MM.1S (cell line): ENCODE results near the gene UPP1.

Experiments used
- DNase-seq: peaks from one replicate; pipeline ENCODE4 v3.0.0-alpha.2; 2015
- H2AFZ ChIP-seq: fragments of 300-600 bp; sonication (generic); 2 replicates; pipeline ENCODE4 v1.6.0; 2016; ENCODE audit warnings: antibody characterized with exemption, low read length
- H3F3A ChIP-seq: fragments of 300-600 bp; sonication (generic); 2 replicates; pipeline ENCODE4 v1.6.1; 2016; ENCODE audit warnings: mild to moderate bottlenecking, antibody characterized with exemption, low read length, moderate library complexity, mixed read lengths; ENCODE audit not compliant: insufficient read depth
- H3K27ac ChIP-seq: fragments of 300-600 bp; sonication (generic); 2 replicates; pipeline ENCODE4 v1.5.1; 2016; ENCODE audit warnings: mild to moderate bottlenecking, low read length
- H3K27me3 ChIP-seq: fragments of 300-600 bp; sonication (generic); replicated peaks from 2 replicates; pipeline ENCODE4 v1.6.0; 2016; ENCODE audit warnings: low read length; ENCODE audit not compliant: insufficient read depth
- H3K36me3 ChIP-seq: fragments of 300-600 bp; sonication (generic); replicated peaks from 2 replicates; pipeline ENCODE4 v1.6.1; 2016; ENCODE audit warnings: mild to moderate bottlenecking, low read length, mixed read lengths; ENCODE audit not compliant: insufficient read depth
- H3K4me1 ChIP-seq: fragments of 300-600 bp; sonication (generic); 2 replicates; pipeline ENCODE4 v1.6.1; 2016; ENCODE audit warnings: low read length, mixed read lengths
- H3K4me2 ChIP-seq: fragments of 300-600 bp; sonication (generic); 2 replicates; pipeline ENCODE4 v1.6.0; 2016; ENCODE audit warnings: low read depth, low read length
- H3K4me3 ChIP-seq: fragments of 300-600 bp; sonication (generic); 2 replicates; pipeline ENCODE4 v1.5.1; 2016; ENCODE audit warnings: low read length, mixed read lengths
- H3K79me2 ChIP-seq: fragments of 300-600 bp; sonication (generic); 2 replicates; pipeline ENCODE4 v1.6.1; 2016; ENCODE audit warnings: mixed run types, low read length, mixed read lengths
- H3K9ac ChIP-seq: fragments of 300-600 bp; sonication (generic); 2 replicates; pipeline ENCODE4 v1.6.1; 2016; ENCODE audit warnings: low read length, mixed read lengths
- H3K9me2 ChIP-seq: fragments of 300-600 bp; sonication (generic); replicated peaks from 2 replicates; pipeline ENCODE4 v1.6.1; 2016; ENCODE audit warnings: mild to moderate bottlenecking, low read length, mixed read lengths; ENCODE audit not compliant: insufficient read depth
- H3K9me3 ChIP-seq: fragments of 300-600 bp; sonication (generic); replicated peaks from 2 replicates; pipeline ENCODE4 v1.6.1; 2016; ENCODE audit warnings: mild to moderate bottlenecking, low read length, mixed read lengths; ENCODE audit not compliant: insufficient read depth
- H4K20me1 ChIP-seq: fragments of 300-600 bp; sonication (generic); 2 replicates; pipeline ENCODE4 v1.6.1; 2016; ENCODE audit warnings: mild to moderate bottlenecking, low read length, moderate library complexity, mixed read lengths; ENCODE audit not compliant: insufficient read depth
- EZH2 ChIP-seq: fragments of 300-600 bp; sonication (generic); optimal IDR thresholded peaks from 2 replicates; pipeline ENCODE3; 2017; ENCODE audit warnings: low read depth, mild to moderate bottlenecking, antibody characterized with exemption, low read length, mixed read lengths
- EZH2phosphoT487 ChIP-seq: fragments of 300-600 bp; sonication (generic); IDR thresholded peaks from 2 replicates; pipeline ENCODE4 v1.6.1; 2018; ENCODE audit warnings: antibody characterized with exemption, low read length
- TF ChIP-seq, protein P1 (sequence below): fragments of 300-600 bp; sonication (generic); IDR thresholded peaks from 2 replicates; pipeline ENCODE4 v1.5.1; 2016; ENCODE audit warnings: antibody characterized with exemption, low read length, mixed read lengths

Gene UPP1

DNA sequence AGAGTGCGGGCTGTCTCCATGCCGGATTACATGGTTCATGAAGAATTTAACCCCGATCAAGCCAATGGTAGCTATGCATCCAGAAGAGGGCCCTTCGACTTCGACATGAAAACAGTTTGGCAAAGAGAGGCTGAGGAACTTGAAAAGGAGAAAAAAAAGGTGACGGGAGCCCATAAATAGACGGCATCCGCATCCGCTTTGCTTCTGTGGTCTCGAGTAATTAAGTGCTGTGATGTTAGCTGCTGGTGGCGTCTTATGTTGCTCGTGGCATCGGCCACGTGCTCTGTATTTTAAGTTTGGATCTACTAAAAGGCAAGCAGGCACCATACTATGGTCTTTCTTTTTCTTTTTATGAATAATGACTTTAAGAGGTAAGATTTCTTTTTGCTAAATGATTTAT is 42.6 kb upstream of the UPP1 start:
- Histone ChIP-seq H3K79me2 (no peaks in the 10 kb centered on the region), H3K4me2 (no peak overlapping the region), H3K27ac (no peak overlapping the region), H3K9me3 (no peaks in the 10 kb centered on the region), H2AFZ (no peak overlapping the region), H4K20me1 (no peaks in the 10 kb centered on the region), H3K4me3 (no peak overlapping the region), H3K4me1 (no peaks in the 10 kb centered on the region), H3K9ac (no peak overlapping the region), H3F3A (no peaks in the 10 kb centered on the region), H3K36me3 (no peaks in the 10 kb centered on the region), H3K27me3 (no peaks in the 10 kb centered on the region), H3K9me2 (no peaks in the 10 kb centered on the region)
- no peak for DNase-seq
- TF ChIP-seq EZH2phosphoT487, result no peak
- no peak for TF ChIP-seq EZH2
- TF ChIP-seq, protein P1, sequence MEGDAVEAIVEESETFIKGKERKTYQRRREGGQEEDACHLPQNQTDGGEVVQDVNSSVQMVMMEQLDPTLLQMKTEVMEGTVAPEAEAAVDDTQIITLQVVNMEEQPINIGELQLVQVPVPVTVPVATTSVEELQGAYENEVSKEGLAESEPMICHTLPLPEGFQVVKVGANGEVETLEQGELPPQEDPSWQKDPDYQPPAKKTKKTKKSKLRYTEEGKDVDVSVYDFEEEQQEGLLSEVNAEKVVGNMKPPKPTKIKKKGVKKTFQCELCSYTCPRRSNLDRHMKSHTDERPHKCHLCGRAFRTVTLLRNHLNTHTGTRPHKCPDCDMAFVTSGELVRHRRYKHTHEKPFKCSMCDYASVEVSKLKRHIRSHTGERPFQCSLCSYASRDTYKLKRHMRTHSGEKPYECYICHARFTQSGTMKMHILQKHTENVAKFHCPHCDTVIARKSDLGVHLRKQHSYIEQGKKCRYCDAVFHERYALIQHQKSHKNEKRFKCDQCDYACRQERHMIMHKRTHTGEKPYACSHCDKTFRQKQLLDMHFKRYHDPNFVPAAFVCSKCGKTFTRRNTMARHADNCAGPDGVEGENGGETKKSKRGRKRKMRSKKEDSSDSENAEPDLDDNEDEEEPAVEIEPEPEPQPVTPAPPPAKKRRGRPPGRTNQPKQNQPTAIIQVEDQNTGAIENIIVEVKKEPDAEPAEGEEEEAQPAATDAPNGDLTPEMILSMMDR, result no peak

DNA sequence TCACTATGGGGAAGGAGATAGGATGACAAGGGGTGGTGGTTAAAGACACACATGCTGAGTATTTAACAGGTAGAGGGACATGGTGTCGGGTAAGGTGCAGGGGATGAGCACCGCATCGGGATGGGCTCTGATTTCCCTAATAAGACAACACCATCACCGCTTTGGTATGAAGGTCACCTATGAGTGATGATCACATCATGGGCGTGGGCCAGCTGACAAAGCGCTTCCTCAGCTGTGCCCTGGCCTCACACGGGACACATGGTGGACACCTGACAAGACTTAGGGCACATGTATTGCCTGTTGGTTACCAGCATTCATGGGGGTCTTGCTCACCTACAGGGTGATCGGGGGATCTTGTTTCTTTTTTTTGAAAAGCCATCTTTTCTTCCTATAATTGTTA is 41.0 kb upstream of the UPP1 start:
- Histone ChIP-seq H4K20me1 (no peaks in the 10 kb centered on the region), H2AFZ (no peak overlapping the region), H3K9me2 (no peaks in the 10 kb centered on the region), H3K27me3 (no peaks in the 10 kb centered on the region), H3K4me2 (no peak overlapping the region), H3K79me2 (no peaks in the 10 kb centered on the region), H3K4me3 (no peak overlapping the region), H3K9ac (no peak overlapping the region), H3K36me3 (no peaks in the 10 kb centered on the region), H3K9me3 (no peaks in the 10 kb centered on the region), H3K27ac (no peak overlapping the region), H3F3A (no peaks in the 10 kb centered on the region), H3K4me1 (no peaks in the 10 kb centered on the region)
- TF ChIP-seq EZH2phosphoT487 (no peak), EZH2 (no peak)
- TF ChIP-seq, protein P1, result no peak
- no peak for DNase-seq

DNA sequence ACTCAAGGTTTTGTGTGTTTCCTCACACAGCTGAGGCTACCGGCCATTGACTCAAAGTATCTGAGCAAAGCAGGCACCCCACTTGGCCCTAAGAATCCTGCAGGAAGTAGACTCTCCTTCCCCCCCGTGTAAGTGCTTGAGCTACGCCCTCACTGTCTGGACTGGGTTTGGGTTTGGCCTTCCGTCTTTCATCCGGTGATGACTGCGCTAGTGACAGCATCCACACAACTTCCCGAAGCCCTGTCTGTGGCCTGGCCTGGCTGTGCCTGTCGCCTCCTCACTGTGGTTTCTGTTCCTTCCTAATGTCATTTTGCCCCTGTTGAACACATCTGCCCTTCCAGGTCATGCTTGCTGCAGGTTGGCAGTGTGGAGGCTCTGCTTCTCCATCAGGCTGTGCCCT is 39.2 kb upstream of the UPP1 start:
- Histone ChIP-seq H3K4me2 (no peak overlapping the region), H3K27ac (no peak overlapping the region), H3K4me1 (no peaks in the 10 kb centered on the region), H3K9ac (no peak overlapping the region), H3K36me3 (no peaks in the 10 kb centered on the region), H3K79me2 (no peaks in the 10 kb centered on the region), H3K27me3 (no peaks in the 10 kb centered on the region), H3K9me2 (no peaks in the 10 kb centered on the region), H4K20me1 (no peaks in the 10 kb centered on the region), H2AFZ (no peak overlapping the region), H3F3A (no peaks in the 10 kb centered on the region), H3K4me3 (no peak overlapping the region), H3K9me3 (no peaks in the 10 kb centered on the region)
- TF ChIP-seq, protein P1, result no peak
- no peak for TF ChIP-seq EZH2
- no peak for TF ChIP-seq EZH2phosphoT487
- no peak for DNase-seq

DNA sequence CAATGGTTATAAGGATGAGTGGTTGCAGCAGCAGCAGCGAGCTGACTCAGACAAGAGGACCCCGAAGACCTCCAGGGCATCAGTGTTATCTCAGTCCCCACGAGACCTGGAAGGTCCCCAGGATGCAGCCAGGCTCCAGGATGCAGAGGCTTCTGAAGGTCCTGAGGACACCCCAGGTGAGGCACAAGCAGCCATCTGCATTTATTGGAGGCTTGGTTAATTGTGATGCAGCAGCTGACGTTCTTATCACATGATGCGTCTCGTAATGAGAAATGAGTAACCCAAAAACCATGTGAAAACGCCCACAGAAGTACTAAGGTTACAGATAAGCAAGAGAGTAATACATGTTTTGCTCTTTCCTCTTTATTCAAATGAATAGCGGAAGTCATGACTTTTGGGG is 36.3 kb upstream of the UPP1 start:
- no peaks in the 10 kb centered on the region for H4K20me1 ChIP-seq
- no peak overlapping the region for H2AFZ ChIP-seq
- no peak overlapping the region for H3K4me3 ChIP-seq
- no peaks in the 10 kb centered on the region for H3K27me3 ChIP-seq
- no peak overlapping the region for H3K9ac ChIP-seq
- no peak for TF ChIP-seq EZH2phosphoT487
- no peak for TF ChIP-seq EZH2
- TF ChIP-seq, protein P1, result no peak
- DNase-seq, result no peak
- no peaks in the 10 kb centered on the region for H3K9me3 ChIP-seq
- no peaks in the 10 kb centered on the region for H3K79me2 ChIP-seq
- no peak overlapping the region for H3K4me2 ChIP-seq
- H3K4me1 ChIP-seq, result no peaks in the 10 kb centered on the region
- H3K27ac ChIP-seq, result no peak overlapping the region
- no peaks in the 10 kb centered on the region for H3K36me3 ChIP-seq
- H3F3A ChIP-seq, result no peaks in the 10 kb centered on the region
- H3K9me2 ChIP-seq, result no peaks in the 10 kb centered on the region
